GM19193 (cell line): ENCODE results near the gene ARID5B.

Experiments
- POLR2A ChIP-seq: IDR thresholded peaks from 4 replicates; pipeline ENCODE4 v1.6.1; 2011; ENCODE audit not compliant: insufficient read depth, insufficient read length; ENCODE audit errors: extremely low read depth

ARID5B gene

DNA sequence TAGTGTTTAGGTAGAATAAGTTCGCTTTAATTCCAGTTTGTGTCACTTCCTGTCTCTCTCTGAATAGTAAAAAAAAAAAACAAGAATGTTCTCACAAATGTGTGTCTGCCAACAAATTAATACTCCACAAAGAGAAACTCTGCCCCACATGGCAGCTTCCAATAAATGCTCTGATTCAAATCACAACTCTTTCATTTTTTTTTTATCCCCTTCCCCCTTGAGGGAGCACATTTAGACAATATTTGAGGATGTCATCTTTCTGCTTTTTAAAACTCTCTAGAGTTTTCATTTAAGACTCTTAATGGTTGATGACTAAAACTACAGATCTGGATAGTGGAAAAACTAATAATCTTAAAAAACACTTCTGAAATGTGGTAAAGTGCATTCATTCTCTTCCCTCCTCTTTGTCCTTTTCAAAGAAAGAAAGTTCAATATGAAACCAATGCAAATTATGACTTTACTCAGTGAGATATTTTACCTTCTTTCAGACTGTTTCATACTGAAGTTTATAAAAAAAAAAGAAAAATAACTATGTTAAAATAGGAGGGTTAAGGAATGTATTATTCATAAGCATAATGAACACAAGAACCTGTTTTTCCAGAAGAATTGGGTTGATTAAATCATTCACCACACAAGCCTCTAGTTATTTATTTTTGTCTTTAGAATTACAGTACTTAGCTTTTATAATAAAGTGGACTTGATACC is 42.3 kb downstream of the ARID5B start:
- no peak for TF ChIP-seq POLR2A

DNA sequence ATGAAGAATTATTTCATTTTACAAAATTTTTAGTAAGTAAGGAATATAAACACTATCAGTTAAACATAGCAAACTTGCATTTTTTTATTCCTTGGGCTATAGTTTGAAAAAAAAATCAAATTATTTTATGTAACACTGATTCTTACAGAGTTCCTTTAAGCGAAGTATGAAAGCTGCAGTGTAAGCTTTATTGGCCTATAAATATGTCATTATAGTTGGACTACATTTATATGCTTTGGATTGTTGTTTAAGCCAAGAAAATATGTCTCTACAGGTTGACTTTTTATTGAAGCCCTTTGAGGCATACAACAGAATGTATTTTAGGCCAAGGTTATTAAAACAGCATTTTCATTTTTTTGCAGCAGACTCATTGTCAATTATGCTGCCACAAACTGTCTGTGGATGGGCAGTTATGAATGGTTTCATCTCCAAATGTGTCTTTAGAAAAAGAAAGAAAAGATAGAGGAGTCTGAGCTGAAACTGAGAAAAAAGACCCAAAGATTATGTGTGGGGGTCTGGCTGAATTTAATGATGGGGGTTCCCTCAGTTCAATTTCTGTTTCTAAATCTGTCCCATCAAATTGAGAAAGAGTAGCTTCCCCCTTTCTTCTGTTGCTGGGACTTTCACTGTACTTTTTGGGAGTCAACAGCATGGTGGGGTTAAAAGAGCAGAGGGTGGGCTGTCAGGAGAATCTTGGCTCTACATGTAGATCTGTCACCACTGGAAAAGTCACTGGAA is 43.1 kb downstream of the ARID5B start:
- TF ChIP-seq POLR2A: no peak

DNA sequence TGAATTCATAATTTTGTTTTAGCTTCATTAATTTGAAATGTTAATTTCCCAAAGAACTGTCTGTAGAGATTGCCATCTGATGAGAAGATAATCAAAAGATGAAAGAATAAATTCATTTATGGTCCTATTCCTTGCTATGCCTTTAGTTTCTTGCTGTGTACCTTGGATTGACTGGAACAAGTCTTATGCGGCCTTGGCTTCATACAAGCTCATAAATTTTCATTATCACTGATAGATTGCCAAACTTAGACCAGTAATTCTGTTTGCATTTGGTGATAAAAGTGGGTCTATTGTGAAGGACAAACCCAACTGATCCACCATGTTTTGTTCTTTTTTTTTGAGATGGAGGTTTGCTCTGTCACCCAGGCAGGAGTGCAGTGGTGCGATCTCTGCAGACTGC is 48.2 kb downstream of the ARID5B start:
- TF ChIP-seq POLR2A: no peak

DNA sequence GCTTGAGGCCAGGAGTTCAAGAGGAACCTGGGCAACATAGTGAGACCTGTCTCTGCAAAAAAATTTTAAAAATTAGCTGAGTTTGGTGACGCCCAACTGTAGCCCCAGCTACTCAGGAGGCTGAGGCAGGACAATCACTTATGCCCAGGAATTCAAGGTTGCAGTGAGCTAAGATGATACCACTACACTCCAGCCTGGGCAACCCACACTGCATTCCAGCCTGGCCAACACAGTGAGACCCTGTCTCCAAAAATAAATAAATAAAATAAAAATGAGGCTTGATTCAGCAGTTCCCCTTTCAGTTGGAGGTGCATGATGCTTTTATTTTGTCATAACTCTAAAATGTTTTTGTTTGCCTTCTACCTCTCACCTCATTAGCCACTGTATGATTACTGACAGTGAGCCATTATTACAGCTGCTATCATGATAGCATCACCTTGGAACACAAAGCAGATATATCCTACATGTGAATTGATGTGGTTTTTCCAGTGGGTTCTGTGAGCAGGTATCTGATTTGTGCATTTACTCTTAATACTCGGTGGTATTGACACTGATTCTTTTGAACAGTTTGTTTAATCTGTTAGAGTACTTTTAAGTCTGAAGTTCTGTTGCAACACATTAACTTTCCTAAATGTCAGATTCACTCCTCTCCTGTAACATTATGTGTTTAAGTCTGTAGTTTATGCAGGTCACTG is 49.1 kb downstream of the ARID5B start:
- TF ChIP-seq POLR2A: no peak

DNA sequence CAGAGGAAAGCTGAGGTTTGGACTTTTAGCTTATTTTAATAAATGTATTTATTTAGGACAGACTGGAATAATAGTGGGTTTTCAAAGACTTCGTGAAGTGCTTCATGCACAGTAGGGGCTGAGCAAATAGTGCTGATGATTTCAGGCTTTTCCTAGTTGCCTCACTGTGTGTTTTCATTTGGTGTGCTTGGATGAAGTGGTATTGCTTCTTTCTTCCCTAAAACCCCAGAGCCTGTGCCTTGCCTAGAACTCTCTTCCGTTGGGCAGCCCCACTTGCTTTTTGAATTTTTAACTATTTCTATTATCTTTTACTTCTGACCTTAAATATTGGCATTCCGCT is 49.6 kb downstream of the ARID5B start:
- no peak for TF ChIP-seq POLR2A

DNA sequence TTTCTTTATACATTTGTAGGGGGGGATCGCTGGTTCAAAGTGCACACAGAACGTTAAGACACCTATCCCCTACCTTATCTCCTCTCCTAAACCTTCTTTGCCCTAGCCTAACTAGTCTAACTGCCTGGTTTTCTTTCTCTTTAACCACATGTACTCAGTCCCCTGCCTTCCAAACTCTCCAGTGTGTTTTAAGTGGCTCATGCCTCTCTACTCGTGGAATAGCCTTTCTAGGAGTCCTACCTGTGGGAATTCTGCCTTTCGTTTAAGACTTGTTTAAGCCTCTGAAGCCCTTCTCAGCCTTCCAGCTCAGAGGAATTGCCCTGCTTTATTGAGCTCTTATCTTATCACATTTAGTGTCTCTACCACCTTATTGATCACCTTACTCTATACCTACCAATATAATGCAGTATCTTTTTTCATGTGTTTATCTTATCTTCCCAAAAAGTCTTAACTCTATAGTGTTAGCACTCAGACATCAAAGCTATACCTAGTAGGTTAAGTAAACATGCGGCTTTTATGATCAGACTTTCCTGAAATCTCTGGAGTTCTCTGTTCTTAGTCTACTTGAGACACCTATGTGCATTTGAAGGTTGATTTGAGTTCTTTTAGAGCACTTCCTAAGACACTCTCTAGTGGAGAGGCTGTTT is 50.7 kb downstream of the ARID5B start:
- TF ChIP-seq POLR2A: no peak

DNA sequence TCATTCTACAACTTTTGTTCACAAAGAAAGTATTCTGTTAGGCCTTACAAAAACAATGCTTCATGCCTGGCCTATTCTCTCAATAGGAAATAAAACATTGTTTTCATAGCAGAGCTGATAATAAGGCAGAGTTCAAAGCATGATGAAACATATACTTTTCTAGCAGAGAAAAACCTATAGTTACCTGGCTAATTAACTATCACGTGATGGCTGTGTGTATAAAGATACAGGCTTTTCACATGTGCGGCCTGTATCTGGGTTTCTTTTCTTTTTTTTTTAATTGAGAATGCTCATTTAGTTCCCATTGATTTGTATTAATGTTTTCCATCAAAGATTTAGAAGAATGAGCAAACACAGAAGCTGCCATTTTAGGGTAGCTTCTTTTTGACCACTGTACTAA is 51.7 kb downstream of the ARID5B start:
- TF ChIP-seq POLR2A: no peak

DNA sequence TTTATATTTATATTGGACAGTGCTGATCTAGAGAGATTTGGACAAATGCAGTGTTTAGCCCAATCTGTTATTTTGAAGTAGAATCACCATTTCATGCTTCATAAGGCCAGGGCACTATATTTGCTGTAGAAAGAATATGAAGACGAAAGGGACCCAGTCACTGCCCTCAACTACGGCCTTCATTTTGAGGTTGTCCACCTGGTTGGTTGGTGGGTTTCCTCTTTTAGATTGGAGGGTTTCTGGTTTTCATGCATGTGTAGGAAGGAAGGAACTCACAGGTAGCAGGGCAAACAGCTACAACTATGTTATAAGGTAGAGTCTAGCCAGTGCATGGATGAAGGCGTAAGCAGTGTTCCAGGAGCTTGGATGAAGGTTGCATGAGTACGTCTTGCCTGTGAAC is 56.3 kb downstream of the ARID5B start:
- no peak for TF ChIP-seq POLR2A

DNA sequence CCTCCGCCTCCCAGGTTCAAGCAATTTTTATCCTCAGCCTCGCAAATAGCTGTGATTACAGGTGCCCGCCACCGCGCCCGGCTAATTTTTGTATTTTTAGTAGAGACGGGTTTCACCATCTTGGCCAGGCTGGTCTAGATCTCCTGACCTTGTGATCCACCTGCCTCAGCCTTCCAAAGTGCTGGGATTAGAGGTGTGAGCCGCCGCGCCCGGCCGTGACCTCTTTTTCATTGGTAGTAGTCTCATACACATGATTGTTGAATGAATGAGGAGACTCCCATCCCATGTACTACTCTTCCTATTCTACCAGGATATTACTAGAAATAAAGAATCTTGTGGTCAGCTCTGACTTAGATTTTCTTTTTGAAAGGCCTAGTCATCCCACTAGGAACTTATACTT is 56.8 kb downstream of the ARID5B start:
- no peak for TF ChIP-seq POLR2A

DNA sequence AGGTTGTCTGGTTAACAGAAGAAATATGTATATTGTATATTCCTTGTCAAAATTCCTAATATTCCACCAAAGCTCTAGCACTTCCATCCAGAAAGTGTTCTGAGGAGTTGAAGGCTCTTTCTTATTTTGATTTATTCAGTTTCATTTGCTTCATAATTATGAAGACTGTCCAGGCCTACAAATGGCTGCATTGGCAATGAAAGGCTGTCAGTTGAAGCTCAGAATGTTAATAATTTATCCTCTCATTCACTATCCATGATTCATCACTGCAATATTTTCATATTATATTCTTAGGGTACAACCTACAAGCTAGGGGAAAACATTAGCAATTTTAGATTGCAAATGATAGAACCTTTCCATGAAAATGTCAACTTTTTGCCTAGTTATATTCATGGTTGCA is 57.3 kb downstream of the ARID5B start:
- no peak for TF ChIP-seq POLR2A

DNA sequence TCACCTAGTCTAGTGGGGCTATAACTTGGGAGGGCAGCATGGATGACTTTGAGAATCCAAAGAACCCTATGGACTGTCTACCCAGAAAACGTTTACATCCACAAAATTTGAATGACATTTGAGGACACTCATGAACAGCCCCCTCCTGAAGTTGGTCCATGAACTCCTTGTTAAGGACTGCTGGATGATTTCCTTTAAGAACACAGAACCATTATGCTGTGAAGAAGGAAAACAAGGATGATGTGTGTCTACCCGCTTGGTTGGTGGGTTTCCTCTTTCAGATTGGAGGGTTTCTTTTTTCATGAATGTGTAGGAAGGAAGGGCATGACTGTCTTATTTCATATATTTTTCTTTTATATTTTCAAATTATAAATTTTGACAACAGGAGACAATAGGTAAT is 58.3 kb downstream of the ARID5B start:
- TF ChIP-seq POLR2A: no peak

DNA sequence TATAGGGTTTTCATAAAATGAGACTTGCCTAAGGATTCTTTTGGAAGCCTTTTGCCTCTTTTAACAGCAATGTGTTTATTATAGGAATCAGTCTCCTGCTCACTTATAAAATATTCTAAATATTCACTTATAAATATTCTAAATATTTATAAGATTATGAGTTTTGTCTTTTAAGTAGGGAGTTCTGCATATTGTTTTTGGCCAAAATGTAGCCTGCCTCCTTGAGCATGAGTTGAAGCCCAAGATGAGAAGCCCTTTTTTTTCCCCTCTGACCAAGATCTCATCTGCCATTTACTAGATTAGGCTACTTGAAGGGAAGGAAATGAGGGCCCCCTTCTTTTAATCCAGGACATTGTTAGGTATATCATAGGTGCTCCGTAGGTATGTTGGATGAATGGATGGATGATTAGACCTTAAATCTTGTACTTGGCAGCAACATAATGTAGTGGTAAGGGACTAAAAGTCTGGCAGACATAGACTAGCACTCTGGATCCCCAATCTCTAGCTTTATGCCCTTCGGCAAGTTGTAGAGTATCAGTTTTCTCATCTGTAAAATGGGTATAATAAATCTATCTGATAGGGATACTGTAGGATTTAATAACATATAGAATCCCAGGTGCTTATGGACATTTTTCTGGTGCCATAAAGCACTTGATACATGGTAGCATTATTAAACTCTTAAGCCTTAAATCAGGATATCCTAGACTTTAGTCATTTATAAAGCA is 59.1 kb downstream of the ARID5B start:
- TF ChIP-seq POLR2A: no peak

DNA sequence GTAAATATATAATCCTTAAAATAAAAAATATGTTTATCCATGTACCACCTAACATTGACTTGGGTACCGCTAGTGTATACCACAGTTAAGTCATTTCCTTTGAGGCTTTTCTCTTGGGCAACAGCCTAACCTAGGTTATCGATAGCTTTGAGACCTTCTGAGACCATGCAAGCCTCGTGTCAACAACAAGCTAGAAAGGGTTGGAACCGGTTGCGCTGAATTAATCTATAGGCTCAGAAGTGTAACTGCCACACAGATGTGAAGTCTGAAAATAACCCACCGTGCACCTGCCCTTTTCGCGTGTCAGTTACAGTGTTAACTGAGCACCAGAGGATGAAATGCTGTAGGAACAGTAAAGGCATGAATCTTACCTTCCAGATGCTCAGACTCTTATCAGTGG is 59.8 kb downstream of the ARID5B start:
- TF ChIP-seq POLR2A: no peak

DNA sequence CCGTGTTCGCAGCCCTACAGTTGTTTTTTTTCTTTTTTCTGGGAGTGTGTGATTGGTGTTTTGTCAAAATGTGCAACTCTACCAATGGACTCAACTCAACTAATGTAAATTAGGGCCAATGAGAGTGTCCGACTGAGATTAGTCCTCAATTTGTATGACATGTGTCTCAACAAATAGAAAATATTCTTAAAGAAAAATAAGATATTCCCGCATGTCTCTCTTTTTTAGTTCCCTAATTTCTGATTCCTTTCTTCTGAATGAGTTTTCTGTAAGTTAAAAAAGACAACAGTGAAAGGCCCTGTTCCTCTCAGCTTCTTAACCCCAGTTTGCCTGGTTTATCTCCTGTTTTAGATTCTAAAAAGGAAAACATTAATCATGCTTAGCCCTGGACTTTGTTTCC is 61.5 kb downstream of the ARID5B start:
- no peak for TF ChIP-seq POLR2A

DNA sequence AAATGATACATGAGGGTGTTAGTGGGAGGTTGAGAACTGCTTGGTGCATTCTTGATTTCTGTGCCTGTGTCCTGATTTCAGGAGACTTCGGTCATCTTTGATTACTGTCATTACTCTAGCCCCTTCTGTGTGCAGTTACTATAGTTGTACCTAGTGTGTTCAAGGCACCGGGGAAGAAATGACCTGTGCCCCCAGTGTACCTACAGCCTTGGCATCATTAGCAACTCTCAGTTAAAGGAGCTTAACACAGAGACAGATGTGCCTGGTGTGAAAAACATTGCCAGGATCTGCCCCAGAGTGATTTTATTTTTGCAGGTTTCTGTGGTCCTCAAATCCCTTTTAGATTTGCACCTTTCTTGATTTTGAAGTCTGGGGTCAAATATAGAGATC is 62.2 kb downstream of the ARID5B start:
- no peak for TF ChIP-seq POLR2A

DNA sequence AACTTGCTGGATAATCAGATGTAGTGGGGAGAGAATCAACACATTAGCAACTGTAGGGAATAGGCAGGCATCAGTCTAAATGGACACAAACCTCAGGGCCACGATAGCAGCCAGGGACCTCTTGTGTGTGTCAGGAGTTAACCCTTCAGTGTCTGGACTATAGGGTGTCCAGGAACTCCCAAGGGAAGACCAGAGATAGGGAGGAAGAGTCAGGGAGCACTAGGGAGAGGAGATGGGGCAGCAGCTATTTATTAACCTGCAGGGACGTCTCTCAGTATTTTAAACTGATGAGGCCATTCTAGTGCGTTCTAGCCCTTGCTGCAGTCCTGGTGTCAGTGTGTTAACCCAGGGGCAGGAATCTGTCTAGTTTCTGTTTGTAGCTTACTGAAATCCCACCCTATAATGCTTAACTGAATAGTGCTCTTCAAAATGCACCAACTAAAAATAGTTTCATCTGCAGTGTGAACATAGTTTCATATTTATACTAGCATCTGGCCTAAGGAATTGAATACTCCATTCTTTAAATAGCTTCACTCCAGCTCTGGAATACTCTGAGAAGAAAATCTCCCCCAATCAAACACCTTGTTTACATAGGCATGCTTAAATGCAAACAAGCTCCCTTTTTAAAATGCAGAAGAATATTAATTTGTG is 62.7 kb downstream of the ARID5B start:
- TF ChIP-seq POLR2A: no peak
